Effector memory CD4-positive, alpha-beta T cell (primary cell): ENCODE results near the gene IRAK2.

ENCODE experiments used
- DNase-seq, 3 donors: peaks; one replicate each; pipeline ENCODE4 v3.0.0-alpha.2; 2020
- H3K27ac ChIP-seq: 2 replicates; pipeline ENCODE4 v1.7.0; 2013; ENCODE audit warnings: mild to moderate bottlenecking, low read length, moderate library complexity; ENCODE audit not compliant: insufficient read depth, poor library complexity, severe bottlenecking
- H3K27me3 ChIP-seq: replicated peaks from 2 replicates; pipeline ENCODE4 v1.7.0; 2013; ENCODE audit warnings: mild to moderate bottlenecking, low read length; ENCODE audit not compliant: insufficient read depth, control insufficient read depth, poor library complexity, severe bottlenecking
- H3K36me3 ChIP-seq: 2 replicates; pipeline ENCODE4 v1.7.0; 2013; ENCODE audit warnings: mild to moderate bottlenecking, low read length, moderate library complexity; ENCODE audit not compliant: control insufficient read depth, insufficient read depth
- H3K4me1 ChIP-seq: 2 replicates; pipeline ENCODE4 v1.7.0; 2013; ENCODE audit warnings: low read length, mild to moderate bottlenecking; ENCODE audit not compliant: control insufficient read depth, insufficient read depth, poor library complexity, severe bottlenecking
- H3K4me3 ChIP-seq: 2 replicates; pipeline ENCODE4 v1.7.0; 2013; ENCODE audit warnings: low read length, low read depth, mild to moderate bottlenecking; ENCODE audit not compliant: insufficient read depth, poor library complexity, severe bottlenecking
- H3K9me3 ChIP-seq: 2 replicates; pipeline ENCODE4 v1.7.0; 2013; ENCODE audit warnings: mild to moderate bottlenecking, low read length, moderate library complexity; ENCODE audit not compliant: control insufficient read depth

The IRAK2 gene

DNA sequence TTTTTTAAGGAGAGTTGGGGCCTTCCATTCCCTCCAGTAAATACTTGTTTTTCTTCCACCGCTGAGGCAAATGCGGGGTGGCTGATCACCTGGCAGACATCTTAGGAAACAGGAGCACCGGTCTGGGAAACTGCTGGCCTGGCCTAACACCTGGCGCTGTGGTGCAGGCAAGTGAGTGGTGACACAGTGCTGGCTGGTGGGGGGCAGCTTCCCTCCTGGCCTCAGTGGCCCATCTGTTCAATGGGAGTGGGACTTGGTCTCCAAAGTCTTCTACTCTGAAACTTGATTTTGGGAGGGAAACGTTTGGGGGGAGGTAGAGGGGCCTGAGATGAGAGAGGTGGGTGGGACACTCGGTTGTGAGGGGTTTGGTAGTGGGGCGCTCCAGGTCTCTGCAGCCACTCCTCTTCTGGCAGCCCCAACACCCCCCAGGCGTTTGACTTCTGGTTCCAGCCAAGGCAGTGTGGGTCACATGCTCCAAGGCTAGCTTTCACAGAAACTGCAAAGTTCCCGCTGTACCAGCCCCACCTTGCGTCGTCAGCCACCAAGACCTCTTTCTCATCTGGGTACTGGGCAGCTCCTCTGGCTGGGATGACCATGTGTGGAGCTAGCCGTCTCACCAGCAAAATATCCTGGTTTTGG lies 123.3 kb downstream of the IRAK2 start:
- no peak for DNase-seq
- Histone ChIP-seq H3K36me3 (peaks cover 28% of the 10 kb centered on the region), H3K27me3 (no peaks in the 10 kb centered on the region)

DNA sequence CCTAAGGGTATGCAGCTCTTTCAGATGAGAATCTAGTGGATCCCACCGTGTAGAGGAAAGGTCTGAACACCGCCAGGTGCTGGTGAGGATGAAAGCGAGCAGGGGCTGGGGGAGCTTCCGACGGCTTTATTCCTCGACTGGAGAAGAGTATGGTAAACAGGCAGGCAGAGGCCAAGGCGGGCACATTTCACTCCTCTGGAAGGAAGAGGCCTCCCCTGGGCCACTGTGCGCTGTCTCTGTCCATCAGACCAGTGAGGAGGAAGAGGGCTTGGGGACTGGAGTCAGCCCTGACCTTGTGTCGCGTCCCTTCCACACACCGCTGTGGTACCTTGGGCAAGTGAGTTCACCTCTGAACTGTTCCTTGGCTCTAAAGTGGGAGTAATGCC lies 123.8 kb downstream of the IRAK2 start:
- Histone ChIP-seq H3K4me1 (peaks cover 16% of the 10 kb centered on the region), H3K36me3 (peaks cover 25% of the 10 kb centered on the region), H3K27ac (no peak overlapping the region), H3K27me3 (no peaks in the 10 kb centered on the region), H3K9me3 (no peaks in the 10 kb centered on the region), H3K4me3 (no peak overlapping the region)
- DNase-seq, result no peak

More for the DNA sequence above, 123.3 kb downstream of the IRAK2 start:
- Histone ChIP-seq H3K4me3 (no peak overlapping the region), H3K9me3 (no peaks in the 10 kb centered on the region), H3K27ac (no peak overlapping the region), H3K4me1 (peaks cover 19% of the 10 kb centered on the region)

DNA sequence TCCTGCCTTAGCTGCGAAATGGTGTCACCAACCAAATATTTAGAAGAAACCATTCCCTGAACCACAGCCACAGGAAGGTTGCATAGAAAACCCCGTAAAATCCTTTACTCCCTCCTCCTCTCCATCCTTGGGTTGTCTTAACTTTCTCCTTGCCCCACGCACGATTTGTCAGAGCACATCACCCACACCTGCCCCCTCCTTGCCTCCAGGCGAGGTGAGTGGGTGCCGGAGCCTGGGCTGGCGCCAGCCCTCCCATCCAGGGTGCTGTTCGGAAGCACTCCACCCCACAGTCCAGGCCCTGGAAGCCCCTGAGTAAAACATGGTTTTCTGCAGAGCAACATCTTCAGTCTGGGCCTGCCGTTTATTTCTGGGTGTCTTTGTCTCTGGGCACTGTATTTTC lies 124.4 kb downstream of the IRAK2 start:
- Histone ChIP-seq H3K9me3 (no peaks in the 10 kb centered on the region), H3K36me3 (peaks cover 25% of the 10 kb centered on the region), H3K4me1 (peaks cover 11% of the 10 kb centered on the region), H3K4me3 (no peak overlapping the region), H3K27me3 (no peaks in the 10 kb centered on the region), H3K27ac (no peak overlapping the region)
- no peak for DNase-seq

DNA sequence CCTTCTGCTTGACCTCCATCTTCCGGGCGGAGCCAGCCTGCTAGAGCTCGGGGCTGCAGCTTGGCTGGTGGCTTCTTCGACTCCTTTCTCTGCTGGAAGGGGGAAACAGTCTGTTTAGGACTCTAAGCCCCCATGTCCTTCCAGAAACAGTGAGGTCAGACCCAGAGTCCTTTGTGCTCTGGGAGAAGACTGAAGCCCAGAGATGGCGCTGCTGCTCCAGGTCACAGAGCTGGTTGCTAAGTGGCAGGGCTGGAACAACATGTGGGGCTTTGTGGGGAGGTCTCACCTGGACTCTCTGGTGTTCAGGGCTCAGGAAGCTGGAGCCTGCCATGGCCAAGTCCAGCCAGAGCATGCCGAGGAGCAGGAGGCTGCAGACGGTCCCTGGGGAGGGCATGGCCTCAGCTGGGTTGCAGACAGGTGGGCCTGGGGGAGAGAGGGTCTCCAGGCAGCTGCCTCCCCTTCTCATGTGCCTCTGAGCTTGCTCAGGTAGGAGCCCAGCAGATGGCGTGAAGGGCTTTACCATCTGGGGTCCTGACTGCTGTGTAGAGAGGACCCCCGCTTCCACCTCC lies 125.2 kb downstream of the IRAK2 start:
- no peak for DNase-seq
- Histone ChIP-seq H3K4me1 (peaks cover 3% of the 10 kb centered on the region), H3K4me3 (no peak overlapping the region), H3K9me3 (no peaks in the 10 kb centered on the region), H3K36me3 (peaks cover 25% of the 10 kb centered on the region), H3K27ac (no peak overlapping the region), H3K27me3 (no peaks in the 10 kb centered on the region)

DNA sequence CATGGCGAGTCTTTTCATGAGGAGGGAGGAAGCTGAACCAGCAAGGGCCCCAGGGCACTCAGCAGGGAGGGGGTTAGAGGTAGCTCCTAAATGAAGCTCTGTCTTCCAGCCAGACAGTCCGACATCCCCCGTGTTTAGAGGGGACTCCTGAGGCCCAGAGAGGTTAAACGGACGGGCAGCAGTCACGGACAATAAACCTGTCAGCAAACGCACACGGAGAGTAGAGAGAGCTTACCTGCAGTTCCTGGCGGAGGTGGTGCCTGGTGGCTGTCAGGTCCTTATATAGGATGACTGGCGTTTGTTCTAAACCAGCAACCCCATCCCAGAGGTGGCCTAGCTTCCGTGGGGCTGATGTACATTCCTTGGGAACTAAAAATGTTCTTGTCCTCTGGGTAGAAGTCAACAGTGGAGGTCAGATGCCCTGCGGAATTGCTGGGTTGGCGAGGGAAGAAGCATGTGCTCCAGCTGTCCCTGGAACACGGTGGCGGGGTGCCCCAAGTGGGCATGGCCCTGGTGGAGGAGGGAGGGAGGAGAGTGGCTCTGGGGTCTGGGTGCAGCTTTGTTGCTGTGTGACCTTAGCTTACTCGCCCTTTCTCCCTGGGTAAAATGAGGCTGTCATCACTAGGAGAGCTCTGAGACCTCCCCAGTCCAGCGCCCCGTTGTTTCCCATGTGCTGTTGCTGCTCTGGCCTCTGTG lies 125.9 kb downstream of the IRAK2 start:
- no peaks in the 10 kb centered on the region for H3K9me3 ChIP-seq
- H3K27me3 ChIP-seq, result no peaks in the 10 kb centered on the region
- no peak overlapping the region for H3K27ac ChIP-seq
- H3K4me3 ChIP-seq, result no peak overlapping the region
- peaks cover 25% of the 10 kb centered on the region for H3K36me3 ChIP-seq
- no peak for DNase-seq
- no peaks in the 10 kb centered on the region for H3K4me1 ChIP-seq

DNA sequence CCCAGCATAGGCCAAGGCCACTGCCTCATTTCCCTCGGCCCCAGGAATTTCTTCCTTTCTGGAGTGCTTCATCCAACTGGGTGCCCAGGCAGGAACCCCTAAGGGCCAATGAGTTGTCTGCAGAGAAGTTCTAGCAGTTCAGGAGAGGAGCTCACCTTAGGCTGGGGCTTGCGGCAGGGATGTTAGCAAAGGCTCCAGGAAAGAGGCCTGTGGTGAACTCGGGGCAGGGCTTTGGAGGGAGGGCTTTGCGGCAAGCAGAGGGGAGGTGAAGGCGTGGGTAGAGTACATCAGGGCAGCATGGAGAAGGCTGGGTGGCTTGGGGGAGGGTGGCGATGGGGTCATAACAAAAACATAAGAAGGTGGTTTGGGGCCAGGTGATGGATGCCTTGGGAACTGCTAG lies 126.9 kb downstream of the IRAK2 start:
- H3K4me3 ChIP-seq, result no peak overlapping the region
- DNase-seq, result no peak
- peaks cover 23% of the 10 kb centered on the region for H3K36me3 ChIP-seq
- H3K9me3 ChIP-seq, result no peaks in the 10 kb centered on the region
- H3K27ac ChIP-seq, result no peak overlapping the region
- H3K27me3 ChIP-seq, result no peaks in the 10 kb centered on the region
- no peaks in the 10 kb centered on the region for H3K4me1 ChIP-seq

DNA sequence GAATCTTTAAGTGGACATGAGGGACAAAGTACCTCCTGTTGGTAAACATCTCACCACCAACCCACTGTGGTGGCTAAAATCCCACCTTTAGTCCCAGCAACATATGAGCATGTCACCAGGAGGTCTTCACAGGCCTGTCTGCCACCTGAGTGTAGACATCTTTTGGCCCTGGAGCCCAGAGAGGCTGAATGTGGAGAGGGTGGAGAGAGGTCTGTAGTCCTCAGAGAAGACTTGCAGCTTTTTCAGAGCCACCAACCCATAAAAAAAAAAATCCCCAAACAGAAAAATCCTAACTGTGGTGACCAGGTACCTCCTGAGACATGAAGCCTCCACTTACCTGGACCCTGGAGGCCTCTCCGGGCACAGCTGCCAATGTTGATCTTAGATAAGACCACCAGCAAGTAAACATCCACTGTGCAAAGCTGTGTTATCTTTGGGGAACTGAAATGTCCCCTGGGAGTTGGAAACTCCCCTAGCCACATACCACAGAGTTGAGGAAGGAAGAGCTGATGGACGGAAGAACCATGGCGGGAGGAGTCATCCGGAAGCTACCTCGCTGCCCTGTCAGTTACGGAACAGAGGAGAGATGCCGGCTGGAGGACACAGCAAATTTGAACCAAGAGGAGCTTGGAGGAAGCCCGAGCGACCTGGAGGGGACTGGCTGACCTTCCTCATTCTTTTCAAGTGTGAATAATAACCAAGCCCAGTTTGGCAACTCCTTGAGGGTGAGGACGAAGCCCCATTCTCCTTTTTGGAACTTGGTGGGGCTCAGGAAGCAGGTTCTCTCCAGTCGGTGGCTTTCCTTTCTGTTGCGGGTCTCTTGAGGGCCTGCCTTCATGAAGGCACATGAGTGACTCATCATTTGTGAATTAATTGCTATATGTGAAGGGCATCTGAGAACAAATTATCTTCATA lies 128.0 kb downstream of the IRAK2 start, which contains the start of gene GHRL:
Gene GHRL, minus strand, starts transcription at position 443 of the 915 bp plus-strand sequence. CDS start 2,767 bp downstream, outside the sequence.
- no peak within 1 kb of the TSS for H3K27ac ChIP-seq
- no peak for DNase-seq

More for the DNA sequence above, 128.0 kb downstream of the IRAK2 start, which contains the start of gene GHRL:
- H3K36me3 ChIP-seq, result peaks cover 18% of the 10 kb centered on the region
- no peaks in the 10 kb centered on the region for H3K27me3 ChIP-seq
- no peaks in the 10 kb centered on the region for H3K9me3 ChIP-seq
- H3K4me3 ChIP-seq, result no peak within 1 kb of the TSS
- H3K4me1 ChIP-seq, result no peaks in the 10 kb centered on the region
